Stromal cell of bone marrow (primary cell): ENCODE results near the gene TFF1.

ENCODE experiments used
- DNase-seq: peaks from one replicate; pipeline ENCODE4 v3.0.0-alpha.2; 2012; ENCODE audit warnings: low read depth

The TFF1 gene

DNA sequence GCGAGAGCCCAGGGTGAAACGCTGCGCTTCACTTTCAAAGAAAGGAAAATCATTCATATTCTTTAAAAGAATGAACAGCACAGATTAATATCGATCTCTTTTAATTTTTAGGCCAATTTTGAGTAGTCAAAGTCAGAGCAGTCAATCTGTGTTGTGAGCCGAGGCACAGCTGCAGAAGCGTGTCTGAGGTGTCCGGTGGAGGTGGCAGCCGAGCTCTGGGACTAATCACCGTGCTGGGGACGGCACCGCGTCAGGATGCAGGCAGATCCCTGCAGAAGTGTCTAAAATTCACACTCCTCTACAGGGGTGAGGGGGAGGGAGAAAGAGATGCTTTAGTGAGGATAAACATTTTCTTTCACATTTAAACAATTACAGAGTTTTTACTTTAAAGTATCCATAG, 4.1 kb downstream of the TFF1 start:
- no peak for DNase-seq

DNA sequence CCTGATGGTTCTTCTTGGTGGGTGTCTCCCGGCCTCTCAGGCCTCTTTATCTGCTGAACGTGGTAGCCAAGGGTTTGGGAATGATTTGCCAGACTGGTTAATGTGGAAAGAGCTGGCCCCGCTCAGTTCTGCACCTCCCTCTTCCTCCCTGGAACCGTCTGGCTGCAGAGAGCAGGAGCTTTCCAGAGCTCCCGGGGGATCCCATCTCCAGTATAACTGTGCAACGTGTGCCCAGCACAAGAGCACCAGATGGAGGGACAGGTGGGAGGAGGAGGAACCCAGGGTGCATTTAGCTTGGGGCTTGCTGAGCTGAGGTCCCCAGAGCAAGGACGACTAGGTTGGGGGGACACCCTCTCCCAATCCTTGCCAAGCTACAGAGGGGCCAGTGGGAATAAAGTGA, 5.0 kb downstream of the TFF1 start:
- no peak for DNase-seq

DNA sequence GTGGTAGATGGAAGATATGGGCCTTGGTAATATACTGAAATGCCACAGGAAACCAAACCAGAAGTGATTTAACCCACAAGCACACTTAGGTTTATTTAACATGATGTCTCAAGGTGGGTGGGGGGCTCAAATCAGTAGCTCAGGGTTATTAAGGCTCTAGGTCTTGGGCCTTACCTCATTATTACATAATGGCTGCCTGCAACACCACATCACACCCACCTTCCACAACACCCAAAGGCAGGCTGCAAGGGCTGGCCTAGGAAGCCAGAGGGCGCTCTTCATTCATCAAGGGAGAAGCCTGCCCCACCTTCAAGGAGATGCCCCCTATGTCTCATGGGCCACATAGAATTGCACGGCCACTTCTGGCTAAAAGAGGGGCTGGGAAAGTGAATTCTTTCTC, 6.0 kb downstream of the TFF1 start:
- no peak for DNase-seq

DNA sequence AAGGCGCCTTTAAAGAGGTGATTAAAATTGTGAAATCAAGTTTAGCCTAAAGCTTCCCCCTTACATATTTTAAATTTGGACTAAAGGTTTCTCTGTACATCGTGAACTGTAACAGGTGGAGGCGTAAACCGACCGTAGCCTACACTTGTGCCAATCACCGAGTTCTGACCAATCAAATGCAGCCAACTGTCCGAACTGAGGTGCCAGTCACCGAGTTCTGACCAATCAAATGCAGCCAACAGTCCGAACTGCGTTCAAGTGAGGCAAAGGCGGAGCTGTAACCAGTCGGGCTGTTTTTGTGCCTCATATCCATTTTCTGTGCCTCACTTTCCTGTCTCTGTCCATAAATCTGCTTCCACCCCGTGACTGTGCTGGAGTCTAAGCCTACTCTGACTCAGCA, 7.4 kb downstream of the TFF1 start:
- DNase-seq = no peak

DNA sequence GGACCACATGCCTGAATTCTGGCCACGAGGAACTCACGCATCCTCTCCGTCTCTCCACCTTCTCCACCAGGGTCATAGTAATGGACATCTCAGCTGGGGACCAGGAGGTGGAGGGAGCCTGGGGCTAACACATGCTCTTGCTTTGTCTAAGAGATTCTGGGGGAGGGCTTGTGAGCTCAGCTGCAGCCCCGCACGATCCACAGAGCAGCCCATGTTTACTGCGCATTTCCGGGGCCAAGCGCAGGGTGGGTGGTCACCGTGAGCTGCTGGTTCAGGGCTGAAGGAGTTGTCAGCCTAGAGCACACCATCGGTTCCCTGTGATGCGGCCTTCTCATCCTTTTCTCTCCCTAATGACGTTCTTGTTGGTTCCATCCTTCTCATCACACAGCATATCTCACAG, 8.1 kb downstream of the TFF1 start:
- DNase-seq = no peak

DNA sequence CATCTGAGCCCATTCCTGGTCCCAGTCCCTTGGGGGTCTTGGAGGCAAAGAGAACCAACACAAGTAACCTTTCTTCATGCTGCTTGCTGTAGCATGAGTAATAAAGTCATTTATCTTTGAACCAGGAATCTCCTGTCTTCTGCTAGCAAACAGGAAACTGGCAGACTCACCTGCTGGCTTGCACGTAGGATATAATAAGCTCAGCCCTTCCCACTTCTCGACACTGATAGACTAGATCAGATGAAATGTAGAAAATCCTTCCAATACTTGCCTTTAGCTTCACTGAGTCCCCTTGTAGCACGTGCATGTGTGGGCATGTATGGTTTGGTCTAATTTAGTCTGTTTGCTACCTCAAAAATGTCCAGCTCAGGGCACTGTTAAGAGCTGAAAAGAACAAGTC, 9.0 kb downstream of the TFF1 start:
- DNase-seq = no peak

DNA sequence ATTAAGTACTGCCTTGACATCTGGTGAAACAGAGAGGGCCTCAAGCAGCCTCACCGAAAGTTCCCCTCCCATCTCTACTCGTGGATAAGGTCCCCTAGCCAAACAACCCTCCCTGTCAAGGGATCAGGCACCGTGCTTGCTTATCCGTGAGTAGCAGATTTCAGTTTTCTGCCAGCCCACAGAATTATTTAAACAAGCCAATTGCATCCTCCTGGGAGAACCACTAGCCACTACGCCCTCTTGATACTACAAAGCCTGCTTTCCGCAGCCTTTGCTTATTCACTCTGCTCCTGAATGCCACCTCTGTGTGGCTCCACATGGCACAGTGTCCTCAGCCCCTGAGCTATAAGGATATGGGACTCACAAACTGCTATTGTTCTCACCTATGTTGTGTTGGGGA, 9.7 kb downstream of the TFF1 start:
- DNase-seq = no peak

DNA sequence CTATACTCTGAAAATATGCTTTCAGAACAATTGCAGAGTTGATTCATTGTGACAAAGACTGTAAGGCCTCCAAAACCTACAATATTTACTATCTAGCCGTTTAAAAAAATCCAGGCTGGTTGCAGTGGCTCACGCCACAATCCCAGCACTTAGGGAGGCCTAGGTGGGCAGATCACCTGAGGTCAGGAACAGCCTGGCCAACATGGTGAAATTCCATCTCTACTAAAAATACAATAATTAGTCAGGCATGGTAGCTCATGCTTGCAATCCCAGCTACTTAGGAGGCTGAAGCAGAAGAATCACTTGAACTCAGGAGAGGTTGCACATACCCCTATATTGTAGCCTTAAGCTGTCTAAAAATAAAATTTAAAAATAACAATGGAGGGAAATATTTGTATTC, 10.3 kb downstream of the TFF1 start:
- DNase-seq = no peak

DNA sequence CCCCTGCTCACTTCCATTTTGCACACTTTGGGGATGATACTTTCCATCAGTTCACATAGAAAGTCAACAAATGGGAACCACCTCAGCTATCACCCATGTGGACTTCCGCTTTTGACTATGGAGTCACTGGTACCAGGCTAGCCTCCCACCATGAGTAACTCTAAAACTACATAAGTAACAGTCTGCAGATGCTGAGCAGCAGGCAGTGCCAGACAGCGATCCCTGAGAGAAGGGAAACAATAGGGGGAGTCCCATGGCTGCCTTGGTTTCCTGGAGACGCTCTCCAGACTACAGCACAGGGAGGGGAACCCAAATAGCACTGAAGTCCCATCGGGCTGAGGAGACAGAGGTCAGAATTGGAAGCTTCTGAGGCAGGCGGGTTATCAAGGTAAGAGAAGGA, 12.7 kb downstream of the TFF1 start:
- DNase-seq = no peak

DNA sequence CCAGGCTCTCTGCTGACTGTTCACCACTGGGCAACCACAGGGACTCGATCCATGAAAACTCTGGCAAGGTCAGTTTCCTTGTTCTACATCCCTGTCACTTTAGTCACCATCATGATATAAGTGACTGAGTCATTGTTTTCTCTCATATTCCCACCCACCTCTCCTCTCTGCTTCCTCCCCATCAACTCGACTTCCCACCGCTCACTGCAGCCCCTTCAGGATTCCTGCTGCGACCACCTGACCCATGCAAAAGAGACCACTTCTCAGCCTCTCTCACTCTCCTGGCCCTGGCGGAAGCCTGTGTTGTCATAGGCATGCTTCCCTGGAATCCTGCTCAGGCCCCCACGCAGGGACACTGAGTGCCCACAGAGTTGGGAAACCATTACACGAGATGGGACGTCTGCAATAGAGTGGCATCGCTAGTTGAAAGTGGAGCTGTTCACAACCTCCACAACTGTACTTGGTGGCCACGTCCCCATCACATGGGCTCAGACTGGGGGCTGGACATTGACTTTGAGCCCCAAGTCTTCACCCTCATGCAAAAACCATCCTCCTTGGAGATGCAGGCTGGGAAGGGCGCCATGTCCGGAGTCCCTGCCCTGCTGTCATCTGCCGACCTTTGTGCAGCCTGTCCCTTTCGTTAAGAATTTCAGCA, 13.8 kb downstream of the TFF1 start:
- DNase-seq = no peak

DNA sequence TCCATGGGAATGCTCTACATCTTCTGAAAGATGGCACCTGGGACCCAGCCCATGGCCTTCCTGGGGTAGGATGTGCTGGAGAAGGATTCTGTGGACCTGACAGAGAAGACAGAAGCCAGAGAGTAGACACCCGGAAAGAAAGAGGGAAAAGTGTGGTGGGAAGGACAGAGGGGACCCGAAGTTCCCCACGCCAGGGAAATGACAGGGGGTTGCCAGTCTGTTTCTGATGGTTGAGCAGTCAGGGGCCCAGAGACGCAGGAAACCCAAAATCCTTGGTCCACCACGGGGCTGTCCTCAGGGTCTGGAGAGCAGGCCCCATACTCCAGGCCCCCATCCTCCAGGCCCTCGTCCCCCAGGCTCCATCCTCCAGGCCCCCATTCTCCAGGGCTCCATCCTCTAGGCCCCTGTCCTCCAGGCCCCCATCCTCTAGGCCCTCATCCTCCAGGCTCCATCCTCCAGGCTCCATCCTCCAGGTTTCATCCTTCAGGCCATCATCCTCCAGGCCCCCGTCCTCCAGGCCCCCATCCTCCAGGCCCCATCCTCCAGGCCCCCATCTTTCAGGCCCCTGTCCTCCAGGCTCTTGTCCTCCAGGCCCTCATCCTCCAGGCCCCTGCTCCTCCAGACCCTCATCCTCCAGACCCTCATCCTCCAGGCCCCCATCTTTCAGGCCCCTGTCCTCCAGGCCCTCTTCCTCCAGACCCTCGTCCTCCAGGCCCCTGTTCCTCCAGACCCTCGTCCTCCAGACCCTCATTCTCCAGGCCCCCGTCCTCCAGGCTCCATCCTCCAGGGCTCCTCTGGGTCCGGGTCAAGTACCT, 14.5 kb downstream of the TFF1 start:
- DNase-seq = no peak

DNA sequence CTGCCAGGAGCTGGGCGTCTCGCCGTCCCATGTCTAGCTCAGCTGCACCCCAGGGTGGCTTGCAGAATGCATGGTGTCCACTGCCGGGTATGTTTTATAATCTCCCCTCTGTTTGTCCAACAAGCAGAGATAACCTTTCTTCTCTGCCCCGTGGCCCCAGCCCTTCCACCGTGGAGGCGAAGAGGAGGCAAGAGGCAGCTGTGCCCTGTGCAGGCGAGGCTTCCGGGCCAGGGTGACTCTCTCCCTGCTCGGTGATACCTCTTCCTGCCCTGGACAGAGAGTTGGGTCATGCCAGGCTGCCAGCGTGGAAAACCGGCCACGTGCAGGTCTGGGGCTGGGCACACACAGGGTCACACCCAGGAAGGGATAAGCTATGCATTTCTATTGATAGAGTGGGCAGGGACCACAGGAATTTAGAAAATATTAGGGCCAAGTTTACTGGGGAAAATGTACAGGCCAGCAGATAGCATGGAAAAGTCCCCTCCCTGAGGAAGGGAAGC, 15.4 kb downstream of the TFF1 start, which contains the start of gene TFF2:
TSS of gene TFF2 (minus strand) at position 68 of the 500 bp plus-strand sequence. CDS start at position 31, 37 bp downstream.
- no peak for DNase-seq

DNA sequence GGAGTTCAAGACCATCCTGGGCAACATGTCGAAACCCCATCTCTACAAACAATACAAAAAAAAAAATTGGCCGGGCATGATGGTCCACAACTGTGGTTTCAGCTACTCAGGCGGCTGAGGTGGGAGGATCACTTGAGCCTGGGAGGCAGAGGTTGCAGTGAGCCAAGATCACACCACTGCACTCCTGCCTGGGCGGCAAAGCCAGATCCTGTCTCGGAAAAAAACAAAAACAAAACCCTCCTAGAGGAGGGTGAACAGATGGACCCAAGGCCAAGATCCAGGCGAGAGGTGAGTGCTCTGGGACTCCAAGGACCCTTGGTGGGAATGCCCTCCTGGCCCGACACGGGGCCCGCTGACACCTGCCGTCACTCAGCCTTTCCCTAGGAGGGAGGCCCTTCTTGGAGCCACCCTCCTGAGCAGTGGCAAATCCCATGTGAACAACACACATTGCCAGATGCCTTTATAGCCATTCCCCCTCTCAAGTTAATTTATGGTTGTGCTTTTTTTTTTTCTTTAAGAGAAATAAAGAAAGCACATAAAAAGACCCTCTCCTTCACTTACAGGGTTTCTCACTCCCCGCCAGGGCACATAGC, 15.9 kb downstream of the TFF1 start:
- no peak for DNase-seq

DNA sequence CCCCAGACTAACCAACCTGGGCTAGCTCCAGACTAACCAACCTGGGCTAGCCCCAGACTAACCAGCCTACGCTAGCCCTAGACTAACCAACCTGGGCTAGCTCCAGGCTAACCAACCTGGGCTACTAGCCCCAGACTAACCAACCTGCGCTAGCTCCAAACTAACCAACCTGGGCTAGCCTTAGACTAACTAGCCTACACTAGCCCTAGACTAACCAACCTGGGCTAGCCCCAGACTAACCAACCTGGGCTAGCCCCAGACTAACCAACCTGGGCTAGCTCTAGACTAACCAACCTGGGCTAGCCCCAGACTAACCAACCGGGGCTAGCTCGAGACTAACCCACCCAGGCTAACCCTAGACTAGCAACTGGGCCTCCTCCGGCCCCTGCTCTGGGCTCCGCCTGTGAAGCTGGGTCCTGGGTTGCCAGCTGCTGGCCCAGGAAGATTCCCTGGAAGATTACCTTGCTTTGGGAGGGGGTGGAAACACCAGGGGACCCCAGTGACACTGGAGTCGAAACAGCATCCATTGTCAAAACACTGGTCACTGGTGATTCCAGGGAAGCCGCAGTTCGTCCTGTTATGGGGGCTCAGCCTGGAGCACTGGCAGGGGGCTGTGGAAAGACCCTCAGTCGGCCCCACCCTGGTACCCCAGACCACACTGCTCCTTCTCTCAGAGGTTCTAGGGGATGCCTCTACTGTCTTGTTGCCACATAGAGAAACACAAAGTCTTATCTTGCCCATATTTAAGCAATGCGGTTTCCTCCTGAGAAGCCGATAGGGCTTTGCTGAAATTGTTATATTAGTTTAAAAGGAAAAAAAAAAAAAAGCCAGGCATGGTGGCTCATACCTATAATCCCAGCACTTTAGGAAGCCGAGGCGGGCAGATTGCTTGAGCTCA, 16.7 kb downstream of the TFF1 start:
- no peak for DNase-seq

DNA sequence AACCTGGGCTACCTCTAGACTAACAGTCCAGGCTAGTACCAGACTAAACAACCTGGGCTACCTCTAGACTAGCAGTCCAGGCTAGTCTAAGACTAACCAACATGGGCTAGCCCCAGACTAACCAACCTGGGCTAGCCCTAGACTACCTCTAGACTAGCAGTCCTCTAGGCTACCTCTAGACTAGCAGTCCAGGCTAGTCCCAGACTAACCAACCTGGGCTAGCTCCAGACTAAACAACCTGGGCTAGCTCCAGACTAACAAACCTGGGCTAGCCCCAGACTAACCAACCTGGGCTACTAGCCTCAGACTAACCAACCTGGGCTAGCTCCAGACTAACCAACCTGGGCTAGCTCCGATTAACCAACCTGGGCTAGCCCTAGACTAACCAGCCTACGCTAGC, 17.6 kb downstream of the TFF1 start:
- DNase-seq = no peak

DNA sequence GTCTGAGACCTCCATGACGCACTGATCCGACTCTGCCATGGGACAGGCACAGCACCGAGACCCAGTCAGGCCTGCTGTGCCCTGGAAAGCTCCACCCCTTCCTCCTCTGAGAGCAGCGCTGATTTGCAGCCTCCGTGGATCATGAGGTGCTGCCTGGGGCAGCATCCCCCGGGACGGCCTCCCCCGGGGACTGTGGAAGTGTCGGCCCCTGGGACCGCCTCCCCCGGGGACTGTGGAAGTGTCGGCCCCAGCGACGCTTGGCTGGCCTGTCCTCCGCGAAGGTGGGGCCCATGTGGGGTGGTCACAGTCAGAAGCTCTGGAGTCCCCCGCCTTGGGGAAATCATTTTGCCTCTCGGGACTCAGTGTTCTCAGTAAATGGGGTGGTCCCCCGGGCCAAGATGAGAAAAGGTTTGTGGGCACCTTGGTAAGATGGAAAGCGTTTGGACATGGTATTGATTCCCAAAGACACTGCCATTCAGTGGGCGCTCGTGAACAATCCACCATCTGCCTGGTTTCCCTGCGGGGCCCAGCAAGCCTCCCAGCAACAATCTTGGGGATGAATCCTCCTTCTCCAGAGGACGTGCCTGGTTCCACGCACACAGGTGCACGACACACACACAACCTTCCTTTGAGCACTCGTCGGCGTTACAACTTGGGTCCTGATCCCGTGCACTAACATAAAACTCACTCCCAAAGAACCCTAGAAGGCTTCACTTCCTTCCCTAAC, 18.6 kb downstream of the TFF1 start:
- no peak for DNase-seq

DNA sequence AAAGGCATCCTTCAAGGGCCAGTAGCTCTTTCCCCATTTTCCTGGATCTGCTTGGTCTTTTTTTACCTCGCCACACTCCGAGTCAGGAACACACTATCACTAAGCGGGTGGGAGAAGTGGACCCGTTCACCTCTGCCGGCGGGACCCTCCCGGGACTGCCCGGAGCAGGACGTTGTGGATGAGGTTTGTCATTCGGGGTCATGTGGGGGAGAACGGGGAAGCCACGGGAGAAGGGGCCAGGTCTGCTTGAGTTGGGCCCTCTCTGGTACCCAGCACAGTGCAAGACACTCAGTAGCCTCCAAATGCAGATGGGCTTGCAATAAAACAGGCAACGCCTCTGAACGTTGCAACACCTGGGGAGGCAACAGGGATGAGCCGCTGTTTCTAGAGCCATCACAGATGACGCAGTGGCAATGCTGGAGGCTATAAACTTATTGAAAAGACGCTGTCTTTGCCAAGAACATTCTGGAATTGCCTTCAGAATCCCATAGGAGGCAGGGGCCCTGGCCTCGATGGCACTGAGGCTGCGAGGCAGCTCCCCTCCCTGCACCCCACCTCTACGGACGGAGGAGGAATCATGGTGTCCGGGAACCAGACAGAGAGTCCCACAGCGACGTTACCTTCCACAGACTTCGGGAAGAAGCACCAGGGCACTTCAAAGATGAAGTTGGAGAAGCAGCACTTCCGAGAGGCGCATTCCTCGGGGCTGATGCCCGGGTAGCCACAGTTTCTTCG, 19.3 kb downstream of the TFF1 start:
- DNase-seq = no peak

DNA sequence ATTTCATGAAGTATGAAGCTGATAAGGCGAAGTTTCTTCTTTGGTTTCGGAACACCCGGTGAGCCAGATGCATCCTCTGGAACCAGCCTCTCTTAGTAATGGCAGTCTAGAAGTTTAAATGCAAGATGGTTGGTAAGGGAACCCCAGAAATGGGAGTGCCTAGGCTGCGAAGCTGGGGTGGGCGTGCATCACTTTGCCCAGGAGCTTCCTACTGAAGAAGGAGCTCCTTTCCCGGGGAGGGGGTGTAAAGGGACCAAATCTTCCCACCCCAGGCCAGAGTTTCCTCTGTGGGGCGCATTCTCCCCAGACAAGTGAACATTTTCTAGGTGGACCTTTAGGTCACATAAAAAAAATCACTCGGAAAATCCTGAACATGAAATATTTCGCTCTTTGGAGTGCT, 19.9 kb downstream of the TFF1 start:
- no peak for DNase-seq

DNA sequence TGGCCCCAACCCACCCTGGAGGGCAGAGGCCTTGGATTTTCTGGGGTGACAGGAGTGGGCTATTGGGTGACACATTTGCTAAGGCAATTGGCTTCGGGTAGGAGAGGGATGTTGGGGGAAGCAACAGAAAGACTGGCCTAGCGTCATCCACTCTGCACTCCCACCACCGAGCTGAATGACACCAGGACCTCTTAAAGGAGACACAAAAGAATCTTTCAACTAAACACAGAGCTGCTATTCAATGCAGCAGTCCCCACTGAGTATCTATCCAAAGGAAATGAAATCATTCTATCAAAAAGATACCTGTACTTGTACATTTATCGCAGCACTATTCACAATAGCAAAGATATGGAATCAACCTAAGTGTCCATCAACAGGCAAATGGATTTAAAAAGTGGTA, 21.7 kb downstream of the TFF1 start:
- DNase-seq = no peak

DNA sequence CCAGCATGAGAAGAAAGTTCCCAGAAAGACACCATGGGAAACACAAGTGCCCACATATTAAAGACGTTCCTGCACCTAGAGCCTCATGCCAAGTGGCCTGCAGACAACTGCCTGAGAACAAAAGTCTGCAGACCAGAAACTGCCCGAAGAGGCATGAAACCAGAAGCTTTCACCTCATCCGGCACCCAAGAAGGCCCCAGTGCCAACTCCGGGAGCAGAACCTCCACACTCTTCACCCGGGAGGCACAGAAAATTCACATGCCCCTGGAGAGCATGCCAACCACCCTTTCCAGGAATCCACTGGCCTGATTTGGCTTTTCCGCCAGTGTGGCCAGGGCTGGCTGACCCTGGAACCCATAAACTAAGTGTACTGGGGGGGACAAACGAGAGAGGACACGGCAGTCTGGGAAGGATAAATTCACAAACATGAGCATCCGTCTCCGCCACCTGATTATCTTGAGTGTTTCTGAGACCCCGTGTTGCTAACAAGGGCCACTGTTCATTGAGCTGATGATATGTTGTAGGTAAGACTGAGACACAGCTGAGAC, 22.3 kb downstream of the TFF1 start:
- no peak for DNase-seq
